Ascending aorta (tissue), 2 donors: ENCODE measurements around the gene GPC6. TPM values are rescaled to one million over a fixed set of nuclear protein-coding genes. Genes with fewer than 3 reads are reported as not detected.

ENCODE experiments used
- DNase-seq, 2 donors: peaks; one replicate each; pipeline ENCODE4 v3.0.0-alpha.2; 2019; ENCODE audit warnings: low spot score in 2 of 2
- H3K27ac ChIP-seq, 2 donors: fragments of 200-600 bp; sonication (generic); one replicate each; pipeline ENCODE4 v1.5.1; 2016 to 2017; ENCODE audit warnings: mild to moderate bottlenecking in 1 of 2
- H3K27me3 ChIP-seq: fragments of 200-600 bp; sonication (generic); one replicate; pipeline ENCODE4 v1.5.1; 2017
- H3K36me3 ChIP-seq, 2 donors: fragments of 200-600 bp; sonication (generic); one replicate each; pipeline ENCODE4 v1.5.1; 2016
- H3K4me1 ChIP-seq, 2 donors: fragments of 200-600 bp; sonication (generic); one replicate each; pipeline ENCODE4 v1.5.1; 2016 to 2017; ENCODE audit warnings: mild to moderate bottlenecking in 1 of 2
- H3K4me3 ChIP-seq, 2 donors: fragments of 200-600 bp; sonication (generic); one replicate each; pipeline ENCODE4 v1.5.1; 2016 to 2017; ENCODE audit warnings: mild to moderate bottlenecking in 1 of 2
- H3K9me3 ChIP-seq, 2 donors: fragments of 200-600 bp; sonication (generic); one replicate each; pipeline ENCODE4 v1.5.1; 2016
- intact Hi-C: fragments of 100-400 bp; cut with DNase I; formaldehyde crosslinking; loops from one replicate; pipeline ENCODE4 v1.15.1; 2023
- total RNA-seq: library from RNA; depleted of rRNA; stranded (reverse); fragments of >200 nt; gene quantifications from one replicate; pipeline ENCODE4 v1.1.0, GENCODE V29; 2016
- TF ChIP-seq, protein P1 (sequence below), 3 experiments: fragments of 200-600 bp in 2 of 3; fragments of 450-650 bp in 1 of 3; sonication (generic) in 2 of 3; IDR thresholded peaks; one replicate each; pipeline ENCODE4 v1.5.1; 2016 to 2019; ENCODE audit warnings: antibody characterized with exemption in 3 of 3, mild to moderate bottlenecking in 1 of 3, moderate library complexity in 1 of 3

GPC6 gene
- total RNA-seq, 1 donor from 2014 or later = 23.2 TPM

DNA sequence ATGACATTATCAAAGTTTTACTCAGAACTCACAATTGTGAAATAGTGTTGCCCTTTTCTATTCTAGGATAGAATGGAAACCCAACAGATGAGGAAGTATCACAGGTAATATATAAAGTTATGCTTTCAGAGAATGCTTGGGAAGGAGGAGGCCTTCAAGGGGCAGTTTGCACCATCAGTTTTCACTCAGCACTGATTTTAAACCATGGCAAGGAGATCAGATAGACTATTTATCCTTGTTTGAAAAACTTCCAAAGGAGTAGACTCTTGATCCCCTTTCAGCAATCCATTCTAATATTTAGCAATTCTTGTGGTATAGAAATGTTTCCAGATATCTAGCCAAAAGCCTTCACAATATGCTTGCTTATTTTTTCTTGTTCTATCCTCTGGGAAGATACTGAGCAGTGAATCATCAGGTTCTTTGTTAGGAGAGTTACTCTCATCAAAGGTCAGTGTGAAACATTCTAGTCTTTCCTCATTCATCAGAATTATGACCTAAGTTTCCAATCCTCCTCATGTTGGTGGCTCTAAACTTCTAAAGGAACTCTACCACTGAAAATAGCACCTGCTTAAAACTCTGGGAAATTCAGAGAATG, 3.8 kb downstream of the GPC6 start:
- intact Hi-C loops = no loop called here
- H3K4me1 ChIP-seq = peaks cover 0 to 8% of the 10 kb centered on the region in 2 donors
- no peak for DNase-seq
- peak overlapping the region in 1 of 2 donors; percentile 95 for H3K27ac ChIP-seq
- no peaks in the 10 kb centered on the region for H3K9me3 ChIP-seq
- no peaks in the 10 kb centered on the region for H3K27me3 ChIP-seq
- peak overlapping the region in 1 of 2 donors; percentile 4 for H3K4me3 ChIP-seq
- TF ChIP-seq, protein P1, sequence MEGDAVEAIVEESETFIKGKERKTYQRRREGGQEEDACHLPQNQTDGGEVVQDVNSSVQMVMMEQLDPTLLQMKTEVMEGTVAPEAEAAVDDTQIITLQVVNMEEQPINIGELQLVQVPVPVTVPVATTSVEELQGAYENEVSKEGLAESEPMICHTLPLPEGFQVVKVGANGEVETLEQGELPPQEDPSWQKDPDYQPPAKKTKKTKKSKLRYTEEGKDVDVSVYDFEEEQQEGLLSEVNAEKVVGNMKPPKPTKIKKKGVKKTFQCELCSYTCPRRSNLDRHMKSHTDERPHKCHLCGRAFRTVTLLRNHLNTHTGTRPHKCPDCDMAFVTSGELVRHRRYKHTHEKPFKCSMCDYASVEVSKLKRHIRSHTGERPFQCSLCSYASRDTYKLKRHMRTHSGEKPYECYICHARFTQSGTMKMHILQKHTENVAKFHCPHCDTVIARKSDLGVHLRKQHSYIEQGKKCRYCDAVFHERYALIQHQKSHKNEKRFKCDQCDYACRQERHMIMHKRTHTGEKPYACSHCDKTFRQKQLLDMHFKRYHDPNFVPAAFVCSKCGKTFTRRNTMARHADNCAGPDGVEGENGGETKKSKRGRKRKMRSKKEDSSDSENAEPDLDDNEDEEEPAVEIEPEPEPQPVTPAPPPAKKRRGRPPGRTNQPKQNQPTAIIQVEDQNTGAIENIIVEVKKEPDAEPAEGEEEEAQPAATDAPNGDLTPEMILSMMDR (IDR thresholded peaks at IDR 0.05) = no peak
- H3K36me3 ChIP-seq = no peaks in the 10 kb centered on the region

DNA sequence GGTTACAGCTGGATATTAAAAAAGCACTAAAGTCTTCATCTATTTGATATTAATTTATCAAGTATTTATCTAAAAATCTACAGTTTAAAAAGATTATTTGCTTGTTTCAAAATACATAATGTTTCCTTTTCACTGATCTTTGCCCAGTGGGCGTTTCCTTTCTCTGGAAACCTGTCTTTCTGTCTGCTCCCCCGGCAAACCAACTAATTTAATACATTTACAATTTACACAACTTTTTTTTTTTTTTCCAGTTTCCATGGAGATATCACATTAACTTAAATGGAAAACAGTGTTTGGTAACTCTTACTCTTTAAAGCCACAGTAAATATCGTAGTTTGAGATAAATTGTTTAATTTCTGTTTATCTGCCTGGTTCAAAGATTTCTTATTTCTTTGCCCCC, 5.3 kb downstream of the GPC6 start:
- peak overlapping the region in 1 of 2 donors; percentile 38 for H3K27ac ChIP-seq
- H3K27me3 ChIP-seq = no peaks in the 10 kb centered on the region
- peaks cover 0 to 8% of the 10 kb centered on the region in 2 donors for H3K4me1 ChIP-seq
- no peaks in the 10 kb centered on the region for H3K9me3 ChIP-seq
- TF ChIP-seq, protein P1 (IDR thresholded peaks at IDR 0.05) = no peak
- intact Hi-C loops = no loop called here
- H3K36me3 ChIP-seq = no peaks in the 10 kb centered on the region
- no peak for DNase-seq
- no peak overlapping the region for H3K4me3 ChIP-seq

- Histone ChIP-seq H3K4me3 (no peak overlapping the region), H3K9me3 (peaks cover 0 to 14% of the 10 kb centered on the region in 2 donors), H3K36me3 (no peaks in the 10 kb centered on the region), H3K27me3 (no peaks in the 10 kb centered on the region), H3K4me1 (peaks cover 0 to 8% of the 10 kb centered on the region in 2 donors), H3K27ac (no peak overlapping the region)
- TF ChIP-seq, protein P1 (IDR thresholded peaks at IDR 0.05) = no peak
- DNase-seq = no peak
- intact Hi-C loops = no loop called here
Measured at GRCh38 chr13:93233997-93234416, 7.4 kb downstream of the GPC6 start.

DNA sequence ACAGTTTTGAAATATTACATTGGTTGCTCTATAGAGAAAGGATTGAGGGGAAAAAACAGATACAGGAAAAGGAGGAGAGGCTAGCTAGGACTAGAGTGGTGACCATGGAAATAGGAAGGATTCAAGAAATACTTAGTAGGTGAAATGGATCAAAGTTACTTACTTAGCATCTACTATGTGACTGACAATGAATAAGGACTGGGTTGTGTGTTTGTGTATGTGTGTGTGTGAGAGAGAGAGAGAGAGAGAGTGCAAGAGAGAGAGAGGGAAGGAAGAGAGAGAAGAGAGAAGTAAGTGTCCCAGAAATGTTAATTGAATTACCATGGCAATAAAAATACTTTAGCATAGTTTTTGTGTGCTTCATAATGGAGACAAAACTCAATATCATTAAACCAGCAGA, 7.9 kb downstream of the GPC6 start:
- DNase-seq = no peak
- Histone ChIP-seq H3K9me3 (peaks cover 0 to 19% of the 10 kb centered on the region in 2 donors), H3K36me3 (no peaks in the 10 kb centered on the region), H3K4me1 (peaks cover 0 to 6% of the 10 kb centered on the region in 2 donors), H3K4me3 (no peak overlapping the region), H3K27me3 (no peaks in the 10 kb centered on the region), H3K27ac (no peak overlapping the region)
- intact Hi-C loops = no loop called here
- TF ChIP-seq, protein P1 (IDR thresholded peaks at IDR 0.05) = no peak

DNA sequence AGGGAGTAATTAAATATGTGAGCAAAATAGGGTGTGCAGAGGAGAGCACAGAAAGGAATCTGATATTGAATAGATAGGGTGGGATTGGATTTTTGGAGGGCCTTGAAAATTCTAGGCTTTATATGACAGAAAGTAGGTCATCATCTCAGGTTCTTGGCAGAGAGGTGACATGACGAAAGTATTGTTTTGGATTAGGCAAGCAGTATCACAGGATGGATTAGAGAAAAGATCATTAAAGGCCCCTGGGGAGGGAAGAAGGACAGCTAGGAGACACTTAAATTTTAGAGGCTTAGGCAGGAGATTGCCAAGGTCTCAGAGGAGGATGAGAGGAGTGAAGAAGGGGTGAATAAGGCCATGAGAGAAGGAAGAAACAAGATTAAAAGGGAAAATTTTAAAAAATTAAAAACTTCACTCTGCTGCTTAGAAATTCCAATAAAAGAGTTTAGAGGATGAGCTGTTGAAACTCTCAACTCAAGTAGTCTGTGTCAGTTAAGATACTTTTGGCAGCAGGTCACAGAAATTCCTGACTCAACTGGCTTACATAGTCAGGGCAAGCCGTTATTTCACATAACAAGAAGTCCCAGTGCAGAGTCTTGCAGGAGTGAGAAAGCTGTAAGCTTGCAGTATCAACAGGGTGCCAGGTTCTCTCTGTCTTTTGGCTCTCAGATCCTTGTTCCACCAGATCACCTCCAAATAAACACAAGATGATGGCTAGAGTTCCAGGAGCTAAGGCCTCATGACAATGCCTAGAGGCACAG, 8.8 kb downstream of the GPC6 start:
- Histone ChIP-seq H3K4me1 (peaks cover 0 to 5% of the 10 kb centered on the region in 2 donors), H3K27ac (no peak overlapping the region), H3K27me3 (no peaks in the 10 kb centered on the region), H3K9me3 (peaks cover 0 to 21% of the 10 kb centered on the region in 2 donors), H3K4me3 (no peak overlapping the region), H3K36me3 (no peaks in the 10 kb centered on the region)
- intact Hi-C loops = no loop called here
- TF ChIP-seq, protein P1 (IDR thresholded peaks at IDR 0.05) = no peak
- DNase-seq = no peak
